Measurements from ENCODE around the gene ITGAE.

ITGAE gene

DNA sequence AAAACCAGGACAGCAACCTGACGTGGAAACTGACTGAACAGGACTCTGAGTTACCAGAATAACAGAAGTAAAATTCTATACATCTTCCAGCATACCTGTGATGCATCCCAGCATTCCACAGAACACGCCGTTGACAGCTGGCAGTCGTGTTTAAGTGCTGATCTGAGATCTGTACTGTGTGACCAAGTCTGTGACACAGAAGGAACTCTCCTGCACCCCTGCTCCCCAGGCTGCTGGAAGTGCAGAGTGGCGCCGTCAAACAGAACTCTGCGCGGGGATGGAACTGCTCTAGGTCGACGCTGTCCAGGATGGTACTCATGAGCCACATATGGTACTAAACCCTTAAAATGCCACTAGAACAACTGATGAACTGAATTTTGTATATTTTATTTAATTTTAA, 804 bp upstream of the ITGAE start:
- no peak for TF ChIP-seq ZBTB7A (IDR thresholded peaks at IDR 0.05; ENCODE audit: low read depth)
- no peak for TF ChIP-seq TEAD4 (IDR thresholded peaks at IDR 0.05)
- no peak for TF ChIP-seq EGR1 (IDR thresholded peaks at IDR 0.05)
- TF ChIP-seq, protein P1, sequence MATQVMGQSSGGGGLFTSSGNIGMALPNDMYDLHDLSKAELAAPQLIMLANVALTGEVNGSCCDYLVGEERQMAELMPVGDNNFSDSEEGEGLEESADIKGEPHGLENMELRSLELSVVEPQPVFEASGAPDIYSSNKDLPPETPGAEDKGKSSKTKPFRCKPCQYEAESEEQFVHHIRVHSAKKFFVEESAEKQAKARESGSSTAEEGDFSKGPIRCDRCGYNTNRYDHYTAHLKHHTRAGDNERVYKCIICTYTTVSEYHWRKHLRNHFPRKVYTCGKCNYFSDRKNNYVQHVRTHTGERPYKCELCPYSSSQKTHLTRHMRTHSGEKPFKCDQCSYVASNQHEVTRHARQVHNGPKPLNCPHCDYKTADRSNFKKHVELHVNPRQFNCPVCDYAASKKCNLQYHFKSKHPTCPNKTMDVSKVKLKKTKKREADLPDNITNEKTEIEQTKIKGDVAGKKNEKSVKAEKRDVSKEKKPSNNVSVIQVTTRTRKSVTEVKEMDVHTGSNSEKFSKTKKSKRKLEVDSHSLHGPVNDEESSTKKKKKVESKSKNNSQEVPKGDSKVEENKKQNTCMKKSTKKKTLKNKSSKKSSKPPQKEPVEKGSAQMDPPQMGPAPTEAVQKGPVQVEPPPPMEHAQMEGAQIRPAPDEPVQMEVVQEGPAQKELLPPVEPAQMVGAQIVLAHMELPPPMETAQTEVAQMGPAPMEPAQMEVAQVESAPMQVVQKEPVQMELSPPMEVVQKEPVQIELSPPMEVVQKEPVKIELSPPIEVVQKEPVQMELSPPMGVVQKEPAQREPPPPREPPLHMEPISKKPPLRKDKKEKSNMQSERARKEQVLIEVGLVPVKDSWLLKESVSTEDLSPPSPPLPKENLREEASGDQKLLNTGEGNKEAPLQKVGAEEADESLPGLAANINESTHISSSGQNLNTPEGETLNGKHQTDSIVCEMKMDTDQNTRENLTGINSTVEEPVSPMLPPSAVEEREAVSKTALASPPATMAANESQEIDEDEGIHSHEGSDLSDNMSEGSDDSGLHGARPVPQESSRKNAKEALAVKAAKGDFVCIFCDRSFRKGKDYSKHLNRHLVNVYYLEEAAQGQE (IDR thresholded peaks at IDR 0.05; ENCODE audit: low read depth), result no peak
- TF ChIP-seq TCF12 (IDR thresholded peaks at IDR 0.05; ENCODE audit: low read depth), result no peak
- TF ChIP-seq YY1 (IDR thresholded peaks at IDR 0.05; ENCODE audit: low read depth), result no peak
- no peak for TF ChIP-seq CEBPB (IDR thresholded peaks at IDR 0.05)
- no peak for TF ChIP-seq NFIC (IDR thresholded peaks at IDR 0.05)
- TF ChIP-seq, protein P2, sequence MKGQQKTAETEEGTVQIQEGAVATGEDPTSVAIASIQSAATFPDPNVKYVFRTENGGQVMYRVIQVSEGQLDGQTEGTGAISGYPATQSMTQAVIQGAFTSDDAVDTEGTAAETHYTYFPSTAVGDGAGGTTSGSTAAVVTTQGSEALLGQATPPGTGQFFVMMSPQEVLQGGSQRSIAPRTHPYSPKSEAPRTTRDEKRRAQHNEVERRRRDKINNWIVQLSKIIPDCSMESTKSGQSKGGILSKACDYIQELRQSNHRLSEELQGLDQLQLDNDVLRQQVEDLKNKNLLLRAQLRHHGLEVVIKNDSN (IDR thresholded peaks at IDR 0.05), result no peak
- TF ChIP-seq EP300 (IDR thresholded peaks at IDR 0.05; ENCODE audit: borderline replicate concordance), result no peak
- no peak for TF ChIP-seq CREB1 (IDR thresholded peaks at IDR 0.05; ENCODE audit: low read depth)
- no peak for TF ChIP-seq RAD21 (IDR thresholded peaks at IDR 0.05; ENCODE audit: low read depth)
- TF ChIP-seq TAF1 (IDR thresholded peaks at IDR 0.05; ENCODE audit: low read depth), result no peak
- TF ChIP-seq, protein P3, sequence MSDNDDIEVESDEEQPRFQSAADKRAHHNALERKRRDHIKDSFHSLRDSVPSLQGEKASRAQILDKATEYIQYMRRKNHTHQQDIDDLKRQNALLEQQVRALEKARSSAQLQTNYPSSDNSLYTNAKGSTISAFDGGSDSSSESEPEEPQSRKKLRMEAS (IDR thresholded peaks at IDR 0.05), result no peak
- no peak for TF ChIP-seq FOXM1 (IDR thresholded peaks at IDR 0.05; ENCODE audit: borderline replicate concordance, low read depth)

DNA sequence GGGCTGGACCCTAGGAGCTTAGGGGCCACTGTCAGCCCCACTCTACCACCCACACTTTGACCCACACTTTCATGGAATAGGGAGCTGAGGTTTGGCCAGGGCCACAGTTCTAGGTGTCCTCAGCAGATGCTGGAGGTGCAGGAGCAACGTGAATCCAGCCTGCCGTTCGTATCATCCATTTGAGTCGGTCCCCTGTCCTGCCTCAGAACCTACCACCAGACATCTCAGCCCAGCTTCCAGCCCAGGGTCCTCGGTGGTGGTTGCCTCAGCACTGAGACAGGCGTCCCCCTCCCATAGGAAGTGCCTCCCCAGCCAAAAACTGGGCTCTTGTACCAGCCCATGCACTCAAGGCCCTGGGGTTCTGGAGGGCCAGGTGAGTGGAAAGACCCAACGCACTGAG, 359 bp upstream of the ITGAE start:
- TF ChIP-seq NFIC (IDR thresholded peaks at IDR 0.05) (no peak), FOXM1 (IDR thresholded peaks at IDR 0.05; ENCODE audit: borderline replicate concordance, low read depth) (no peak), TCF12 (IDR thresholded peaks at IDR 0.05; ENCODE audit: low read depth) (no peak), CEBPB (IDR thresholded peaks at IDR 0.05) (no peak)

DNA sequence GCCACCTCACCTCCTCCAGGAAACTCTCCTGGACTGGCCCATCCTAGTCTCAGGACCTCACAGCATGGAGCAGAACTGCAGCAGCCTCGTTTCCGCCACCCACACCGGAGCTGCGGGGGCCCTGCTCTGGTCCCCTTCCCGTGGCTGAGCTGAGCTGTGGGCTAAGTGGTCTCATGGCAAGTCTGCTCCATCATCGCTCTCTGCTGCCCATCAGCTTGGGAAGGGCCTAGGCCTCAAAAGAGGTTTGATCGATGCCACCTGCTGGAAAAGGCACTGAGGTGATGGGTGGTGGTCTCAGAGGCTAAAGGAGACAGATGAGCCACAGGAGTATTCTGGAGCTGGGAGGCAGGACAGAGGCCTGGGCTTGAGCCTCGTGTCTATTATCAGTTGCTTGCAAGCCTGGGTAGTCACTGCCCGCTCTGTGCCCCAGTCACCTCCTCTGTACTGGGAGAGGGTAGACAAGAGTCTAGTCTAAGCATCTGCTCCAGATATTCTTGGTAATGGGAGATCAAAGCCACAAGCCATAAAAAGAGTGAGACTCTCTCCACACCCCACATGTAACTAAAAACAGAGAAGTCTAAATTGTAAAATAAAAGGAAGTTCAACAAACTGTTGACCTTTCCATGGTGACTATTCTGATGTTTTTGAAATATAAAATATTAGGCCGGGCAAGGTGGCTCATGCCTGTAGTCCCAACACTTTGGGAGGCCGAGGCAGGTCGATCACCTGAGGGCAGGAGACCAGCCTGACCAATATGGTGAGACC, 1.6 kb downstream of the ITGAE start:
- TF ChIP-seq EP300 (IDR thresholded peaks at IDR 0.05; ENCODE audit: borderline replicate concordance), result no peak
- no peak for TF ChIP-seq NFIC (IDR thresholded peaks at IDR 0.05)
- TF ChIP-seq TAF1 (IDR thresholded peaks at IDR 0.05; ENCODE audit: low read depth), result no peak
- no peak for TF ChIP-seq TEAD4 (IDR thresholded peaks at IDR 0.05)
- TF ChIP-seq, protein P2 (IDR thresholded peaks at IDR 0.05), result no peak

DNA sequence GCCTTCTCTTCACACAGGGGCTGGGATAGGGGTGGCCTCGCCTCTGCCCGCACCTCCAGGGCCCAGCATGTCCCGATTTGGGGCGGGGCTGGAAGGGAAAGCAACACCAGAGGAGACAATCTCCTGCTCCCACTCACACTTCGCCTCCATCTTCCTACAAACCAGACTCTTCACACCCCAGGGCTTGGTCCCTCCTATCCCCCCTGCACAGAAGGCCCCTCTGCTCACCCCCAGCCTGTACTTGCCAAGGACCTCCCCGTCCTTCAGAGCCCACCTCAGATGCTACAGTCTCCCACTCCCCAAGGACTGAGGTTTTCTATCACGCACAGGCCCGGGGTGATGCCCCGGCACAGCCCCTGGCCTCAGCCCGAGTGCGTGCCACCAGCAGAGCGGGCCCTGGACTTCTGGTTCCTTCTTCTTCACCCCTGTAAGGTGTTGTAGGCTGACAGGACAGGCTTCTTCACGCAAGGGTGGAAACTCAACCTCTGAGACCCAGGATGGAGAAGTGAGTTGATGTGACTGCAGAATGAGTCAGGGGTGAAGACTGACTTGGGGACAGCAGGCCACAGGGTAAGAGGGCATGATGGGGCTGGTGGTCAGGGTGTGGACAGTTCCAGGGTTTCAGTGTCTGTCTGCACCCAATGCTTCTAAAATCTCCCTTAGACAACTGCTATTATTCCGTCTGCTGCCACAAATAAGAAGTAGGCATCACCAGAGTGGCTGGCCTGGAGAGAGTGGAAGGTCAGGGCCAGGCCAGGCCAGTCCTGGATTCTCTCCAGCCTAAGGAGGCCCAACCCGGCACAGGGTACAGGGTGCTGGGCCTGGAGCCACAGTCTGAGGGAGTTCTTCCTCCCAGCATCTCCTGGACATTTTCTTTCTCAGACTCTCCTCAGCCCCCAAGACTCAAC, 2.5 kb downstream of the ITGAE start:
- TF ChIP-seq RAD21 (IDR thresholded peaks at IDR 0.05; ENCODE audit: low read depth) (no peak), EGR1 (IDR thresholded peaks at IDR 0.05) (no peak), TCF12 (IDR thresholded peaks at IDR 0.05; ENCODE audit: low read depth) (no peak), CREB1 (IDR thresholded peaks at IDR 0.05; ENCODE audit: low read depth) (no peak), NFIC (IDR thresholded peaks at IDR 0.05) (no peak), CEBPB (IDR thresholded peaks at IDR 0.05) (no peak), YY1 (IDR thresholded peaks at IDR 0.05; ENCODE audit: low read depth) (no peak)
- TF ChIP-seq, protein P2 (IDR thresholded peaks at IDR 0.05), result no peak

DNA sequence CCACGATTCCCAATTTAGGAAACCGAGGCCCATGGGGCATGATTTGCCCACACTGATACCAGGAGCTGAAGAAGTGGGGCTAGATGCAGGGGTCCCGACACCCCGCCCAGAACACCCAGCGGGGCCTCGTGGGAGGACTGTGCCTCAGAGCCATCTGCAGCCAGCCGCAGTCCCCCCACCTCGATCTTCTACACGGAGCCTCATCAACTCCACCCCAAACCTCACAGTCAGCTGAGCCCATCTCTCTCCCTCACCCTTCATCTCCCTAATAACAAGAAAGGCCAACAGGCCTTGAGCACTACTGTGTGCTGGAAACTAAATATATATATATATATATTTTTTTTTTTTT, 4.2 kb downstream of the ITGAE start:
- TF ChIP-seq NFIC (IDR thresholded peaks at IDR 0.05), result no peak
- no peak for TF ChIP-seq ZBTB7A (IDR thresholded peaks at IDR 0.05; ENCODE audit: low read depth)
- no peak for TF ChIP-seq CREB1 (IDR thresholded peaks at IDR 0.05; ENCODE audit: low read depth)
- TF ChIP-seq TAF1 (IDR thresholded peaks at IDR 0.05; ENCODE audit: low read depth), result no peak

DNA sequence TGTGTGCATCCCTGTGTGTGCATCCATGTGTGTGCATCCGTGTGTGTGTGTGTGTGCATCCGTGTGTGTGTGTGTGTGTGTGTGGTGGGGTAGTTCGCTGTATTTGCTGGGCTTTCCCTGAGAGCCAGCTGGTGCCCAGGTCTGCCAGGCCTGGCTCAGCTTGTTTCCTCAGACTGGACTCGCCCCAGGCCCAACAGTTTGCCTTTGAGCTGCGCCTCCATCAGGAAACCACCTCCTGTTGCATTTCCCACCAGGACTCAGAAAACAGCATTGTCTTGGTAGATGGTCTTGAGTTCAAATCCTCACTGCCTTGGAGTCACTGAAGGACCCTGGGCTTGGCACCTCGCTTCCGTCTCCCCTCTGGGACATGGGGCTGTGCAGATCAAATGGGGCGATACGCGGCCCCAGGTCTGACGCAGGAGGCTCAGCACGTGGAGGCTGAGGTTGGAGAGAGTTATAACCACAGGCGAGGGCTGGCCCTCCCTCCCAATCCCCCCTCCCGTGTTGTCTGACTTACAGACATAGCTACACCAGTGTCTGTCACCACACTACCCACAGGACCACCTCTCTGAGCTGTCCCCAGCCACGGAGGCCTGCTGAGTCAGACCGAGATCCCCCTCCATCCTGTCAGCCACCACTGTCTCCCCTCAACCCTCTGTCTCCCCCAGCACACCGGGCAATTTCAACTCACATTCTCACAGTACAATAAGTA, 4.7 kb downstream of the ITGAE start:
- no peak for TF ChIP-seq EGR1 (IDR thresholded peaks at IDR 0.05)
- TF ChIP-seq, protein P3 (IDR thresholded peaks at IDR 0.05), result no peak
- no peak for TF ChIP-seq ZBTB7A (IDR thresholded peaks at IDR 0.05; ENCODE audit: low read depth)
- TF ChIP-seq YY1 (IDR thresholded peaks at IDR 0.05; ENCODE audit: low read depth), result no peak
- no peak for TF ChIP-seq RAD21 (IDR thresholded peaks at IDR 0.05; ENCODE audit: low read depth)
- TF ChIP-seq CEBPB (IDR thresholded peaks at IDR 0.05), result no peak
- TF ChIP-seq FOXM1 (IDR thresholded peaks at IDR 0.05; ENCODE audit: borderline replicate concordance, low read depth), result no peak
- TF ChIP-seq CREB1 (IDR thresholded peaks at IDR 0.05; ENCODE audit: low read depth), result no peak
- no peak for TF ChIP-seq TAF1 (IDR thresholded peaks at IDR 0.05; ENCODE audit: low read depth)
- TF ChIP-seq, protein P1 (IDR thresholded peaks at IDR 0.05; ENCODE audit: low read depth), result no peak

Measured in Ishikawa (cell line).